HG03097 (cell line): ENCODE measurements around the gene KRTAP10-1.
"Not testable (repeated sequence)": the region's sequence is repeated elsewhere in the genome, so short reads cannot be mapped to it uniquely, and the experiment has no call there.

Experiments used
- ATAC-seq: cut with Tn5 transposase; IDR thresholded peaks from one replicate; pipeline ENCODE4 v1.9.1; 2021; ENCODE audit not compliant: unreplicated experiment, low FRiP score

KRTAP10-1 gene

GRCh38 chr21:44571844-44572782 is 32.1 kb upstream of the KRTAP10-1 start:
- no peak for ATAC-seq

- ATAC-seq: no peak
These were observed 31.3 kb upstream of the KRTAP10-1 start for GRCh38 chr21:44571296-44571695.

GRCh38 chr21:44569861-44570517 is 30.0 kb upstream of the KRTAP10-1 start:
- ATAC-seq: no peak

DNA sequence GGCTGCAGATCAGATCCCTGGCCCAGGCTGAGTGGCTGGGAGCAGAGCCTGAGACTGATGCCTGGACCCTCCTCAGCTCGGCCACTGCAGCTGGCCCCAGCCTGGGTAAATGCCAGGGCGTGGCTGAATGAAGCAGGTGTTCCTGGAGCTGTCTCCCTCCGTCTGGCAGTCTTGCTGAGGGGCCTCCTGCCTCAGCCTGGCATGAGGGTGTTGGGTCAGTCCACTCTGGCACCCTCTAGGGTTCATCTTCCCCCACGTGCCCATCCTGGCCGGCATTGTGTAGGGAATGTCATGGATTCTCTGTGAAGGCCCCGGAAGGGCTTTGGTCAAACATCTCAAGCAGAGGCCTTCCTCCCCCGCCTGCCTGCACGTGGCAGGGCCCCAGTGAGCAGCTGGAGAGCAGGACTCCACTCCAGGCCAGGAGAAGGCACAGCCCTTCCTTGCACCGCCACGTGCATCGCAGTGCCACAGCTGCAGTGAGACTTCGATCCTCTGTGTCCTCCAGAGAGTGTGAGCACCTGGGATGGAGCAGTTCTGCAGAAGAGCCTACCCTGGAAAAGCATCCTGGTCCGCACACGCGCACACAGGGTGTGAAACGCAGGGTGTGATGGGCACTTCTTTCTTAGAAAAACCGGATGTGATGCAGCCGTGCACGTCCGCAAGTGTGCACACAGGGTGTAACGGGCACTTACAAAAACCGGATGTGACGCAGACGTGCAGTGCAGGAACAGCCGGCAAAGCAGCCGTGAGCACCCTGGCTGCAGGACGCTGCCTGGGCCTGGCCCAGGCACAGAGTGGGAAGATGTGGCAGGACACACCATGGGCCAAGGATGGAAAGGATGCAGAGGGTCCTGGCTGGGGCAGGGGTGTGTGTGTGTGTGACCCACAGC is 28.9 kb upstream of the KRTAP10-1 start:
- ATAC-seq: no peak

- ATAC-seq: no peak
These were observed 28.3 kb upstream of the KRTAP10-1 start for GRCh38 chr21:44568261-44568660.

DNA sequence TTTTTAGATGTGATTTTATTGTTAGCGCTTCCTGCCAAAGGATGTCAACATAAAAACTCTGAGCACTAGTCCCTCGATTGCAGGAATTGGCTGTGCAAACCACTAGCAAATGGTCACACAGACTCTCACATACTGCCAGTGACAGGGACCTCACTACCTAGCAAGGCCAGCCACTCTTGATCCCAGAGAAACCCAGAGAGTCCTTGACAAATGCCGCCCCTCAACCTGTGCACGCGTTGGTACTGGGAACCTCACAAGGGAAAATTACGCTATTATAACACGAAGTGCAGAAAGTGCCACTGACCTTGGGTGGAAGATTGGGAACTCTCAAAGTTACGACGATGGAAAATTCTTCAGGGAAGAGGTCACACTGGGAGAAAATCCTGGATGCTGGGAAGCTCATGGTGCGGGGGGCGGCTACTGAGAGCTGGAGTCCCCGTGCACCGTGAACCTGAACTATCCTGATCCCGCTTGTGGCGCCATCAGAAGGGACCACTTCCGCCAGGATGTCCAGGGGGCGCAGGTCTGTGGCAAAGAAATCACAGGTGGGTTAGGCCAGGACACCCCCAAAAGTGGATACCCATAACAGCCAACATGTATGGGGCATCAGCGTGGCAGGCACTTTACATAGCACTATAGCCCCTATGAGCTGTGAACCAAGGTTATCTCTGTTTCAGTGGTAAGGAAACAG is 27.6 kb upstream of the KRTAP10-1 start:
- no peak for ATAC-seq

DNA sequence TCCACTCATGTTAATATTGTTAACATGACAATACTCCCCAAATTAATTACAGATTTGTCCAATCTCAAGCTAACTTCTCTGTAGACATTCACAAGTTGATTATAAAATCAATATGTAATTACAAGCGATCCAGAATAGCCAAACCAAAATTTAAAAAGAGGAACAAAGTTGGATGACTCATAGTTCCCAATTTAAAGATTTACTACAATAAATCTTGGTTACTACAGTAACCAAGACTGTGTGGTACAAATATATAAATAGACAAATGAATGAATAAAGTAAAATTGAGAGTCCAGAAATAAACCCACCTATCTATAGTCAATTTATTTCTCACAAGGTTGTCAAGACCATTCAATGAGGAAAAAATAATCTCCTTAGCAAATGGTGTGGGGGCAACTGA is 26.4 kb upstream of the KRTAP10-1 start:
- ATAC-seq: no peak

- ATAC-seq: no peak
These were observed 25.0 kb upstream of the KRTAP10-1 start for GRCh38 chr21:44564886-44565598.

- no peak for ATAC-seq
These were observed 24.1 kb upstream of the KRTAP10-1 start for GRCh38 chr21:44564099-44564498.

GRCh38 chr21:44558695-44559094 is 18.7 kb upstream of the KRTAP10-1 start, which contains the start of gene KRTAP10-3:
TSS of gene KRTAP10-3 (minus strand) at chr21:44558795. CDS start at chr21:44558715, 80 bp downstream.
- ATAC-seq: no peak

DNA sequence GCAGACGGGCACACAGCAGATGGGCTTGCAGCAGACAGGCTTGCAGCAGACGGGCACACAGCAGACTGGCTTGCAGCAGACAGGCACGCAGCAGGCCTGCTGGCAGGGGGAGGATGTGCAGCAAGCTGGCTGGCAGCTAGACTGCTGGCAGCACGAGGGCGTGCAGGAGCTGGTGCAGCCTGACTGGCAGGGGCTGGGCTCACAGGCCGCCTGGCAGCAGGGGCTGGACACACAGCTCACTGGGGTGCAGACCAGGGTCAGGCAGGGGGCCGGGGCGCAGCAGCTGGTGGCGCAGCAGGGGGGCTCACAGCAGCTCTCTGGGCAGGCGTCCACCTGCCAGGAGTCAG is 18.3 kb upstream of the KRTAP10-1 start:
- not testable (repeated sequence) for ATAC-seq

- ATAC-seq: no peak
These were observed 17.7 kb upstream of the KRTAP10-1 start for GRCh38 chr21:44557491-44558328.

GRCh38 chr21:44556879-44557278 is 16.9 kb upstream of the KRTAP10-1 start:
- no peak for ATAC-seq

- ATAC-seq: no peak
These were observed 15.3 kb upstream of the KRTAP10-1 start for GRCh38 chr21:44555200-44555875.

- ATAC-seq: no peak
These were observed 12.7 kb upstream of the KRTAP10-1 start for GRCh38 chr21:44552681-44553080.

GRCh38 chr21:44552136-44552535 is 12.1 kb upstream of the KRTAP10-1 start:
- ATAC-seq: no peak

DNA sequence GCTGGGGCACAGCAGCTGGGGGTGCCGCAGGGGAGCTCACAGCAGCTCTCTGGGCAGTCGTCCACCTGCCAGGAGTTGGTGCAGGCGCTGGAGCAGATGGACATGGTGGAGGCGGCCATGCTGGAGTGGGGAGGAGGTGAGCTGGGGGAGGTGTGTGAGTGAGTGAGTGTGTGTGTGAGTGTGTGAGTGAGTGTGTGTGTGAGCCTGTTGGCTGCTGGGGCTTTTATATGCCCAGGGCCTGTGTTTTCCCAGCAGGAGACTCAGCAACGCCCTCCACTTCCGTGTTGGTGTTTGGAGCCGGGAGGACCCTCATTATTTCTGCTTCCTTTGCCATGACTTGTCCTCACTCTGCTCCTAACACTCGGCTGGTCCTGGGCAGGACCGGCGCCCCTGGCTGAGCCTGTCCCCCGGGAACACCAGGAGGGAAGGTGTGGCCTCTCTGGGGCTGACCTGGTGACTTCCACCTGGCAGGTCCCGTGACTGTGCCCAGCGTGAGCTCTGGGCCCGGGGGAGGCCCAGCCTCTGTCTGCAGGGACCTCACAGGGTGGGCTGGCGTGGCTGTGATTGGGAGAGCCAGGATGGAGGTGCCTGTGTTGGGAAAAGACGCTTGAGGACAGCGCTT is 11.5 kb upstream of the KRTAP10-1 start, which contains the start of gene KRTAP10-2:
Gene KRTAP10-2 (minus strand): TSS at position 166 of the 622 bp plus-strand sequence. CDS start 47 bp downstream, at position 119.
- no peak for ATAC-seq

DNA sequence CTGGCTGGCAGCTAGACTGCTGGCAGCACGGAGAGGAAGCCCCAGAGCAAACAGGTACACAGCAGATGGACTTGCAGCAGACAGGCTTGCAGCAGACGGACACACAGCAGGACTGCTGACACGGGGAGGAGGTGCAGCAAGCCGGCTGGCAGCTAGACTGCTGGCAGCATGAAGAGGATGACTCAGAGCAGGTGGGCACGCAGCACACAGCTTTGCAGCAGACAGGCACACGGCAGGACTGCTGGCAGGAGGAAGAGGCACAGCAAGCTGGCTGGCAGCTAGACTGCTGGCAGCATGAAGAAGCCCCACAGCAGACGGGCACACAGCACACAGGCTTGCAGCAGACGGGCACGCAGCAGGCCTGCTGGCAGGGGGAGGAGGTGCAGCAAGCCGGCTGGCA is 10.8 kb upstream of the KRTAP10-1 start:
- no peak for ATAC-seq
